Renal pelvis (tissue), 4 donors: ENCODE measurements around the gene PARD3B. TPM values are rescaled to one million over a fixed set of nuclear protein-coding genes. Genes with fewer than 3 reads are reported as not detected.

ENCODE experiments used
- DNase-seq: peaks from one replicate; pipeline ENCODE4 v3.0.0-alpha.2; 2013
- polyA plus RNA-seq, 3 donors: library from polyadenylated mRNA; unstranded; fragments of 120-200 nt; gene quantifications; one replicate each; pipeline ENCODE4 v1.2.1, GENCODE V29; 2013; ENCODE audit not compliant: insufficient read length in 3 of 3

PARD3B gene
- polyA plus RNA-seq, 3 donors, result 33.2 to 37.3 (median 34.3) TPM

- DNase-seq, result no peak
Measured at GRCh38 chr2:205129531-205129930, 584.3 kb downstream of the PARD3B start.

DNA sequence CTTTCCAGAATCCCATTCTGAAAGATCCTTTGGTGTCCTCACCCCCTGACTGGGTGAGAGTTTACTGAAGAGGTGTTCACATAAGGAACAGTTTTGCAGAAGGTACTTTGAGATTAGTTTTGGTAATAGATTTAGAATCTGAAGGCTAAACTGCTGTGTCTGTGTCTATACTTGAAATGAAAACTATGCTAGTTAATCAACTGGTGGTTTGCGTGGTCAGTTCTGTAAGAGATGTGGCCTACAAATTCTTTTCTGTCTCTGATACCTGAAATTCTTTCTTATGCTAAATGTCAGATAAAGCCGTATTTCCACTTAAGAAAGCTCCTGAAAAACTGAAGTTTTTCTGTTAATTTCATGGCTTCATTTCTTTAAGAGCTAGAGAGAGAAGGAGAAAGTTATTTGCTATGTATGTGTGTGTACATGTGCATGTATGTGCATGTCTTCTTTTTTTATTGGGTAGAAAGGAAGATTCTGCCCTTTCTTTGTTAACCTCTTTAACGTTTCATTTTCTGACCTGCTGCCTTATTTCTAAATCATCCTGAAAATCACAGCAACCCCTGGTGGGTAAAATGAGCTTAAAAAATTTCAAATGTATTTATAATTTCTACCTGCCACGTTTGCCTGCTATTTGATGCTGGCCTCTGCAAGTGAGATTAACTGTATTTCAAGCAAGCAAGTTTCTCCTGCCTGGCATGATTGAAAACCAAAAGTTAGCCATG lies 585.0 kb downstream of the PARD3B start:
- no peak for DNase-seq

GRCh38 chr2:205133544-205133943 lies 588.3 kb downstream of the PARD3B start:
- no peak for DNase-seq

GRCh38 chr2:205138735-205139134 lies 593.5 kb downstream of the PARD3B start:
- no peak for DNase-seq

- DNase-seq, result peak; percentile 9
Measured at GRCh38 chr2:205139822-205140463, 594.7 kb downstream of the PARD3B start.

DNA sequence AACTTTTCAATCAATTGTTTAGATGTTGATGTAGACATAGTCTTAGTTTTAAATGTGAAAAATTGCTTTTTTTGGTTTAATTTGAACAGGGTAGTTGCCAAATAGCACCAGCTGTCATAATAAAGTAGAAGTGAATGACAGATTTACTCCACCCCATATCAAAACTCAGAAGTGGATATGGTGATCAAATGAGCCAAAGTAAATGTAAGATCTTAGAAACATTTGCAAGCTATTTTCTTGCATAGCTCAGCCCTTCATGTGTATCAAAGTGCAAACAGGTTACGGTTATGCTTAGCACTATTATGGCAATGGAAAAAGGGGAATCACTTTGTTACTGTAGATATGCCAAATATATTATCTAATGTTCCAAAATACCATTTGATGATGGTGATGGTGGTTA lies 596.1 kb downstream of the PARD3B start:
- no peak for DNase-seq

- DNase-seq, result no peak
Measured at GRCh38 chr2:205145888-205146287, 600.6 kb downstream of the PARD3B start.

- no peak for DNase-seq
Measured at GRCh38 chr2:205148755-205149154, 603.5 kb downstream of the PARD3B start.

- no peak for DNase-seq
Measured at GRCh38 chr2:205156457-205156856, 611.2 kb downstream of the PARD3B start.

DNA sequence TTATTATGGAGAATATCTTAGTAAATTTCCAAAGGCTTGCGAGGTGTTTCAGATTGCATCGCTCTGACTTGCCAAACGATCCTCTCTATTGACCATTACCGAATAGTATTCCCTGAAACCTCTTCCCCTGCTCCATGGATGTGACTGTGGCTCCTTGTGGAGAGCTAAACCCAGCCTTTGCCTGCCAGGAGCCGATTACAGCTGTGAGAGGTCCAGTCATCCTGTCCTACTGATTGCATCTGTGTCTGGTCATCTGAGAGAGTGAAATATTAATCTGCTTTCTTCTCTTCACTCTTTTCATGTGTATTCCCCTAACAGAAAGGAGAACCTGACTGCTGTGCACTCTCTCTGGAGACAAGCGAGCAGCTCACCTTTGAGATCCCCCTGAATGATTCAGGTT lies 613.1 kb downstream of the PARD3B start:
- DNase-seq, result no peak

DNA sequence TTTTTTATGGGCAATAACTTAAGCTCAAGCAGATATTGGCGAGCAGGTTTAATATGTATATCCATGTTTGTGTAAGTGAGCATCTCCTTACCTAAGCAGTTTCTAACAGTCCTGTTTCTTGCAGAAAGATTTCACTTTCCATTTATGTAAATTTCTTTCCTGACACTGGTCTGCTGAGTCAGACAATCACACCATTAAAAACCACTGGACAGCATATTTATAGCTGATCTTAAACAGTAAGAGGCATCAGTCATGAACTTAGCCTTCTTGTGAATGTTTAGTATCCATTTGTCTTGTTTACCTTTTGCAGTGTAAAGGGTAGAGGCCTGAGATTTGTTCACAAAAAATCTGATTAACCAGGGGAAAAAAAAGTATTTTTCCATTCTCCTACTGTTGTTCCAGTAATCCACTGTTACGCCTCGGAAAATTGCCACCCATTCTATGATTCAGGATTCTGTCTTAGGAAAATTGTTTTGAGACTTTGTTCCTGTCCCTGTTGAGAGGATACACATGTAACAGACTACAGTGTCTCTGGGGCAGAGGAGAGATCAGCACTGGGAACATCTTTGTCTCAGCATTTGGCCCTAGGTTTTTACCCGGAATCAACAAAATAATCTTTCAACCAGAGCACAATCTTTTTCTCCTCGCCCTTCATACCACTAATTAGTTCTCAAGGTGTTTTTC lies 616.0 kb downstream of the PARD3B start:
- no peak for DNase-seq

GRCh38 chr2:205166745-205167144 lies 621.5 kb downstream of the PARD3B start:
- DNase-seq, result no peak

DNA sequence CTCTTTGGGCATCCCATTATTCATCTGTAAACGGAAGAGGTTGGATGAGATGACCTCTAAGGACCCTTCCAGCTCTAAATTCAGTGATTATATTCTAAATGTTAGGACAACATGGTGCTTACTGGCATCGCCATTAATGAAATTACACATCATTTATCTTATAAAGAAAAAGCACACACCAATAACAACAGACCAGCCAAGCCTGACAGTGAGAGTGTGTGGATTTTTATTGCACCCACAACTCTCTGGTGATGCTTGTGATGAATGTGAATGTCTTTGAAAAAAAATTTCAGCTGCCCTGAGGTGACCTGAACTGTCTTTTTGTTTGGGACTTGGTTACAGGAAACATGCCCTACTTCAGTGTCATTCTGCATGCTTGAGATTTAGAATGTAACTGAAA lies 623.7 kb downstream of the PARD3B start:
- DNase-seq, result no peak

- DNase-seq, result no peak
Measured at GRCh38 chr2:205169464-205169863, 624.2 kb downstream of the PARD3B start.

DNA sequence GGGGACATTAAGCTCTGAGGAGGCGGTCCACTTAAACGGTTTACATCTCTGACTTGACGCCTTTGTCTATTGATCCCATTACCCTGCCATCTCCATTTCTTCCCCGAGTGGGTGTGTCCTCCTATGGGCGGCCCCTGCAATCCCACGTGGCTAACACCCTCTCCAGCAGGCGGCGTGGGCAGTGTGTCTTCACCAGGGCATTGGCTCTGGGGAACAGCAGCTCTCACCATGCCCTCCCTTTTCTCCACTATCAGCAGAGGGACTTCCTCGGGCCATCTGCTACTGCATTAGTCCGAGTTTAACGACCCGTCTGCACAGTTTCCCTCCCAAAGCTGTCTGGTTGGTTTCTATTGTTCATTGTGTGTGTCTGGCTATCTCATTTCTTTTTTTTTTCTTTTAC lies 625.1 kb downstream of the PARD3B start:
- no peak for DNase-seq

- no peak for DNase-seq
Measured at GRCh38 chr2:205171261-205171940, 626.1 kb downstream of the PARD3B start.

DNA sequence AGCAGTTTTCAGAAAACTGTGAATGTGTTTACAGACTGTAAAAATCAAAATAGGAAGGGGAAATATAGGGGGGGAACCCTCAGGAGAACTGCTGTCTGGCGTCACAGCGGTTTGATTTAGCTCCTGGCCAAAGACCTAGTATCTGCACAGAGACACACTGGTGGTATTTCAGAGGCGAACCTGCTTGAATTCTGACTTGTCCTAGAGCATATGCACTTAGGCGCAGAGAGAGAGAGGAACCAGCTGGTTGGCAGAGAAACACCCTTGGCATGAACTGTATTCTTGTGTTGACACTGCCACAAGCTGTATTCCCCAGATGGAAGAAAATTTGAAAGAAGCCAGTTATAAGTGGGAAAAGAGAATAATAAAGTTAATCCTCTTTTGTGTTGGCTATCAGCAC lies 630.6 kb downstream of the PARD3B start:
- no peak for DNase-seq

- no peak for DNase-seq
Measured at GRCh38 chr2:205176546-205176945, 631.3 kb downstream of the PARD3B start.

- no peak for DNase-seq
Measured at GRCh38 chr2:205177546-205177945, 632.3 kb downstream of the PARD3B start.

- no peak for DNase-seq
Measured at GRCh38 chr2:205180730-205181129, 635.5 kb downstream of the PARD3B start.

DNA sequence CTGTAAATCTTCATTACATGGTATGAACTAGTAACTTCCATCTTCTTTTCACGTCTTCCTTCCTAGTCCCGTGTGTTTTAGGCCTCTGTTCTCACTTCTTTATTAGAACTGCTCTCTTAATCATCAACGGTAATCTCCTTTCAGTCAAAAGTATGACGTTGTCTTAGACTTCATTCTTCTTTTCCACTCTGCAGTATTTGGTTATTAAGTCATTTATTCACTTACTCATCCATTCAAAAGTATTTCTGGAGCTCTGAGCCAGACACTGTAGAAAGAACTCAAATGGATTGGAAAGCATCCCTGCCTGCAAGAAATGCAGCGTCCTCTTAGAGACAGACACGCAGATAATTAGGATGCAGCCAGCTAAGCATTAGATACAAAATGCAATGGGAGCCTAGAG lies 642.5 kb downstream of the PARD3B start:
- DNase-seq, result no peak
